Measurements from ENCODE around the gene NLGN1. TPM values are rescaled to one million over a fixed set of nuclear protein-coding genes. Genes with fewer than 3 reads are reported as not detected.

NLGN1 gene
- total and polyA plus RNA-seq, 12 donors = 0.88 to 19.9 (median 12.6) TPM

DNA sequence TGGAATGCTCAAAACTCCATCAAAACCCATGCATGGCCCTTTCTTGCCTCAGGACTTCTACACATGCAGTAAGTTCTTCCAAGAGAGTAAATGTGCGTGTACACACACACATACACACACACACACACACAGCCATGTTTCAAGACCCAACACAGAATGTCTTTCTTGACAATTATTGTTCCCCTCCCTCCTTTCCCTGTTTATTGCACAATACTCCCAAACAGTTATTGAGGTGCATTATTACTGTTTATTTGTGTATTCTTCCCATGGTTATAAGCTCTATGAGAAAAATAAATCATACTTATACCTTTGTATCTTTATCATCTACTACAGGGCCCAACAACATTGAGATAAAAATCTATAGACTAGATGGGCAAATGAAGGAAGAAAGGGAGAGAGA, 937.8 kb downstream of the NLGN1 start:
- H3K4me1 ChIP-seq = peaks cover 0 to 15% (median 0%) of the 10 kb centered on the region in 9 donors
- WGBS, 2 donors = 91 to 96% methylated on average over 1 of the region's 1 CpG
- DNase-seq (no peak), ATAC-seq (no peak)
- H3K4me3 ChIP-seq = no peak overlapping the region
- no peaks in the 10 kb centered on the region for H3K9me3 ChIP-seq
- H3K27ac ChIP-seq = no peak overlapping the region
- TF ChIP-seq CTCF (IDR thresholded peaks at IDR 0.05) = no peak
- intact Hi-C loops (cut with DNase I) = no loop called here
- H3K27me3 ChIP-seq = no peaks in the 10 kb centered on the region
- H3K36me3 ChIP-seq = no peaks in the 10 kb centered on the region

- Histone ChIP-seq H3K9me3 (no peaks in the 10 kb centered on the region), H3K27ac (no peak overlapping the region), H3K36me3 (no peaks in the 10 kb centered on the region), H3K4me1 (peaks cover 0 to 15% (median 0%) of the 10 kb centered on the region in 9 donors), H3K4me3 (no peak overlapping the region), H3K27me3 (no peaks in the 10 kb centered on the region)
- intact Hi-C loops (cut with DNase I) = no loop called here
- ATAC-seq (no peak), DNase-seq (no peak)
- TF ChIP-seq CTCF (IDR thresholded peaks at IDR 0.05) = no peak
These were observed 938.4 kb downstream of the NLGN1 start for GRCh38 chr3:174335910-174336309.

Data from heart right ventricle (tissue), 16 donors.